Transverse colon (tissue), 4 donors: ENCODE data around the gene GABRB1. TPM values are rescaled to one million over a fixed set of nuclear protein-coding genes. Genes with fewer than 3 reads are reported as not detected.

Experiments used
- DNase-seq: peaks from one replicate; pipeline ENCODE4 v3.0.0-alpha.2; 2019
- H3K27ac ChIP-seq, 4 donors: fragments of 200-600 bp; sonication (generic); 2 replicates each; pipeline ENCODE4 v1.5.1; 2016 to 2018; ENCODE audit warnings: inconsistent platforms in 4 of 4
- H3K27me3 ChIP-seq: fragments of 200-600 bp; sonication (generic); 2 replicates; pipeline ENCODE4 v1.5.1; 2017; ENCODE audit warnings: inconsistent platforms
- H3K36me3 ChIP-seq, 4 donors: fragments of 200-600 bp; sonication (generic); 2 replicates each; pipeline ENCODE4 v1.5.1; 2017 to 2019; ENCODE audit warnings: inconsistent platforms in 4 of 4
- H3K4me1 ChIP-seq, 4 donors: fragments of 200-600 bp; sonication (generic); 2 replicates each; pipeline ENCODE4 v1.5.1; 2017 to 2020; ENCODE audit warnings: inconsistent platforms in 4 of 4
- H3K4me3 ChIP-seq, 4 donors: fragments of 200-600 bp; sonication (generic); 1 replicate in 1 of 4; 2 replicates in 3 of 4; pipeline versions ENCODE4 v1.5.1 to v1.6.1; 2017 to 2019; ENCODE audit warnings: inconsistent platforms in 4 of 4
- H3K9me3 ChIP-seq, 2 donors: fragments of 200-600 bp; sonication (generic); 2 replicates each; pipeline ENCODE4 v1.5.1; 2017 to 2019; ENCODE audit warnings: inconsistent platforms in 2 of 2
- EP300 ChIP-seq: sonication (generic); formaldehyde crosslinking; IDR thresholded peaks from one replicate; pipeline ENCODE4 v1.6.1; 2017; ENCODE audit warnings: antibody characterized with exemption, low read depth
- POLR2A ChIP-seq: fragments of 450-650 bp; IDR thresholded peaks from one replicate; pipeline ENCODE4 v1.6.1; 2016; ENCODE audit warnings: antibody characterized with exemption, mild to moderate bottlenecking, moderate library complexity
- POLR2AphosphoS5 ChIP-seq, 3 donors: sonication (generic); formaldehyde crosslinking; IDR thresholded peaks; one replicate each; pipeline ENCODE4 v1.6.1; 2016; ENCODE audit warnings: antibody characterized with exemption in 3 of 3
- WGBS, 2 donors: methylation state at CpG; one replicate each; pipeline ENCODE4 v1.1.5; 2018; ENCODE audit warnings: low coverage in 1 of 2; 5-methylcytosine and 5-hydroxymethylcytosine counted together
- in situ Hi-C, 4 donors: fragments of 200-750 bp; cut with MboI; loops; one replicate each; pipeline versions ENCODE4 v1.15.0 to v1.15.1; 2017; ENCODE audit warnings: low sequenced_read_pairs in 3 of 4, low pct_ligation_motif_present in 1 of 4, low pct_unique_long_range_greater_than_20kb in 1 of 4
- intact Hi-C: fragments of 100-400 bp; cut with DNase I; formaldehyde crosslinking; loops from one replicate; pipeline ENCODE4 v1.15.1; 2023; ENCODE audit warnings: low total_unique reads
- total RNA-seq, 4 donors: library from RNA; depleted of rRNA; stranded (reverse); fragments of >200 nt; gene quantifications; one replicate each; pipeline ENCODE4 v1.1.0, GENCODE V29; 2016
- TF ChIP-seq, protein P1 (sequence below), 5 experiments: fragments of 200-600 bp in 3 of 5; fragments of 450-650 bp in 2 of 5; sonication (generic) in 3 of 5; IDR thresholded peaks; 1 replicate in 2 of 5; 2 replicates in 3 of 5; pipeline ENCODE4 v1.5.1; 2016 to 2017; ENCODE audit warnings: antibody characterized with exemption in 5 of 5, inconsistent platforms in 3 of 5, mild to moderate bottlenecking in 2 of 5, moderate library complexity in 1 of 5

Gene GABRB1
- total RNA-seq, 4 donors from 2014 or later, result 0.14 to 19.7 (median 0.48) TPM; not detected in 1

DNA sequence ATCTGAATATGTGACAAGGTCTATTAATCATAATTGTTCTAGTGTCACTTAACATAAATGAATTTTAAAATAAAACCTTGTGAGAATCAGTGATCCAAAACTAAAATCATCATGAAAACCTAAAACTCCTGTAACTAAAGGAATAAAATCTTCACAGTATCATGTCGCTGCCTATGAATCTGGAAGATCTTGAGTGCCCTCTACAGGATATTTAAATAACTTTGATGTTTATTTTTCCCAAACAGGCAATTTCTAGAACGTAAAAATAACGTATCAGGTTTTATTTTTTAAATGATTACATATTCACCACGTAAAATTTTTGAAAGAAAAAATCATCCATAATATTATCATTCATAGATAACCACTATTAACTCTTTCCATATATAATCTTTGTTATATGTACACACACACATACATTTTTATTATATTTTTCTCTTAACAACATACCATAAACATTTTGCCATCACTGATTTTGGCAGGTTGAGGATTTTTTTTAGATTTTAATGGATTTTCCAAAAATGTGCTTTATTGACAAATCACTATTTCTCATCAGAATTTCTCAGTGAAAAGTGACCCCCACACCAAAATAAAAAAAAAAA lies 352.6 kb downstream of the GABRB1 start:
- H3K36me3 ChIP-seq, result no peaks in the 10 kb centered on the region
- WGBS, 2 donors, result 4% methylated on average over 4 of the region's 4 CpGs
- H3K9me3 ChIP-seq, result no peaks in the 10 kb centered on the region
- H3K4me1 ChIP-seq, result no peaks in the 10 kb centered on the region
- H3K27ac ChIP-seq, result no peak overlapping the region
- DNase-seq, result no peak
- in situ Hi-C loops, result loop anchor here in 1 of 4 donors (25.0 kb wide), 1 partner anchor 522 kb away; no protein-coding TSS in a partner anchor
- H3K27me3 ChIP-seq, result no peaks in the 10 kb centered on the region
- intact Hi-C loops, result no loop called here
- no peak overlapping the region for H3K4me3 ChIP-seq
- TF ChIP-seq, protein P1, sequence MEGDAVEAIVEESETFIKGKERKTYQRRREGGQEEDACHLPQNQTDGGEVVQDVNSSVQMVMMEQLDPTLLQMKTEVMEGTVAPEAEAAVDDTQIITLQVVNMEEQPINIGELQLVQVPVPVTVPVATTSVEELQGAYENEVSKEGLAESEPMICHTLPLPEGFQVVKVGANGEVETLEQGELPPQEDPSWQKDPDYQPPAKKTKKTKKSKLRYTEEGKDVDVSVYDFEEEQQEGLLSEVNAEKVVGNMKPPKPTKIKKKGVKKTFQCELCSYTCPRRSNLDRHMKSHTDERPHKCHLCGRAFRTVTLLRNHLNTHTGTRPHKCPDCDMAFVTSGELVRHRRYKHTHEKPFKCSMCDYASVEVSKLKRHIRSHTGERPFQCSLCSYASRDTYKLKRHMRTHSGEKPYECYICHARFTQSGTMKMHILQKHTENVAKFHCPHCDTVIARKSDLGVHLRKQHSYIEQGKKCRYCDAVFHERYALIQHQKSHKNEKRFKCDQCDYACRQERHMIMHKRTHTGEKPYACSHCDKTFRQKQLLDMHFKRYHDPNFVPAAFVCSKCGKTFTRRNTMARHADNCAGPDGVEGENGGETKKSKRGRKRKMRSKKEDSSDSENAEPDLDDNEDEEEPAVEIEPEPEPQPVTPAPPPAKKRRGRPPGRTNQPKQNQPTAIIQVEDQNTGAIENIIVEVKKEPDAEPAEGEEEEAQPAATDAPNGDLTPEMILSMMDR (IDR thresholded peaks at IDR 0.05), result peak; percentile 38 to 56 (median 40)
- TF ChIP-seq POLR2A, result no peak
- no peak for TF ChIP-seq POLR2AphosphoS5 (IDR thresholded peaks at IDR 0.05)

DNA sequence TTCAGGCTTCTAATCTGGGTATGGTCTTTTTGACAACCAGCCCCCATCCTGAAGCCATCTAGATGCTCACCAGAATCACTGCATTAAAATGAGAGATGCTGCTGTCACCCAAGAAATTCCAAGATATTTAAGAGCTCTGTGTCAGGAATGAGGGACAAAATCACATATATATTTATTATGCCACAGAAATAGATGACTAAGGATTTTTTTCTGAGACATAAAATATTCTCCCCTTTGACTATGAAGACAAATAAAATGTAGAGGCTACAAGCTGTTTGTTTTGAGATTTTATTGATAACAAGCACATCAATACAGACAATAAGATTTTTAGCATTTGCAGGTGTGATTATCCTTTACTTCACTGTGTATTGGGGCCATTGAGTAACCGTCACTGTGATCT lies 354.8 kb downstream of the GABRB1 start:
- H3K27me3 ChIP-seq, result no peaks in the 10 kb centered on the region
- TF ChIP-seq POLR2AphosphoS5 (IDR thresholded peaks at IDR 0.05) (no peak), EP300 (no peak)
- no peaks in the 10 kb centered on the region for H3K36me3 ChIP-seq
- H3K4me3 ChIP-seq, result no peak overlapping the region
- intact Hi-C loops (no loop called here), in situ Hi-C loops (loop anchor here in 1 of 4 donors (25.0 kb wide), 1 partner anchor 524 kb away; no protein-coding TSS in a partner anchor)
- WGBS, 2 donors, result 76 to 88% methylated on average over 1 of the region's 1 CpG
- H3K9me3 ChIP-seq, result no peaks in the 10 kb centered on the region
- no peaks in the 10 kb centered on the region for H3K4me1 ChIP-seq
- no peak overlapping the region for H3K27ac ChIP-seq
- no peak for DNase-seq

DNA sequence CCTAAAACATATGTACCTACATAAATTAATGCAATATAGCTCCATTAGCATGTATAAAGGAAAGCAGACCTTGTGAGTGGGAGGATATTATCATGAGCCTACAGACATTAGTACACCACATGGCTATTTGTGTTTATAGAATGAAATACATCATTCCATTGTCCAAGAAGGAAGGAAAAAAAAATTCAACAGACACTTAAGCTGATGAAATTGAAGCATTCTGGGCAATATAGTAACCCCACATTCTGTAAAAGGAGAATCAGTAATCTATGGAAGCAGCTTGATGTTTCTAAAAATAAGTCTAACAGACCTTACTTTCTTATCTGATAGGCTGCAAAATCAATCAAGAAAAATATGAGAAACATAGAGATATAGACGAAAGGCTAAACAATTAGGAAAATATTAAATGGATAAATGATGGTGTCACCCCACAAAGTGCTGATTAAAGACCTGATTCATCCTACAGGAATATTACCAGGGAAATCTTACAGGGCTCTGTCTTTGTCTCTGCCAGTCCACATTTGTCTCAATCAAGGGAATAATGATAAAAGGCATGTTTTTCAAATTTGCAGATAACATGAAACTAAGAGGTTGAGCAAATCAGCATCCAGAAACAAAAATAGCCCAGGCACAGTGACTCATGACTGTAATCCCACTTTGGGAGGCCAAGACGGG lies 355.3 kb downstream of the GABRB1 start:
- DNase-seq, result no peak
- intact Hi-C loops (no loop called here), in situ Hi-C loops (loop anchor here in 1 of 4 donors (25.0 kb wide), 1 partner anchor 524 kb away; no protein-coding TSS in a partner anchor)
- TF ChIP-seq, protein P1 (IDR thresholded peaks at IDR 0.05), result no peak
- TF ChIP-seq POLR2A (no peak), POLR2AphosphoS5 (IDR thresholded peaks at IDR 0.05) (no peak), EP300 (no peak)
- H3K4me3 ChIP-seq, result no peak overlapping the region
- no peaks in the 10 kb centered on the region for H3K36me3 ChIP-seq
- H3K27me3 ChIP-seq, result no peaks in the 10 kb centered on the region
- no peaks in the 10 kb centered on the region for H3K4me1 ChIP-seq
- H3K9me3 ChIP-seq, result no peaks in the 10 kb centered on the region
- 57 to 81% methylated on average over 1 to 2 of the region's 2 CpGs for WGBS, 2 donors
- H3K27ac ChIP-seq, result no peak overlapping the region

DNA sequence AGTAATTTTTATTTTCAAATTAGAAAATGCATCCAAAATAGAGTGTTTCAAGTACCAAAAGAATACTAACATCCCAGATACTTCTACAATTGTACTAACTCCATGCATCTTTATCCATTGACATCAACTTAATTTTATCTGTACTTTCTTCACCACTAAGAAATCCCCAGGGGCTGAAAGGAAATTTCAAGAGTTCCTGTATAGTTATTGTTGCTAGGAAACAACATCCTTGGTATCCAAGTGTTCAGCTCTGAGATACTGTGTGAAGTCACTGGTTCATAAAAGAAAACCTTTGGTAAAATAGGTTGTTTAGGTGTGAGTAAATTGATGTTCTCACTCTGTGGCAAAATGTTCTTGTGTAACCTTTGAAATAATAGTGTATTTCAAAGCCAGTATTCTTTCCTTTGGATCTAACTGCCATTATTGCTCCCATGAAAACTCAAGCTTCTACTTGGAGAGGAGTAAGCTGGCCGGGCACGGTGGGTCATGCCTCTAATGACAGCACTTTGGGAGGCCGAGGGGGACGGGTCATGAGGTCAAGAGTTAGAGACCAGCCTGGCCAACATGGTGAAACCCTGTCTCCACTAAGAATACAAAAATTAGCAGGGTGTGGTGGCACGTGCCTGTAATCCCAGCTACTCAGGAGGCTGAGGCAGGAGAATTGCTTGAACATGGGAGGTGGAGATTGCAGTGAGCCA lies 359.2 kb downstream of the GABRB1 start:
- WGBS, 2 donors, result 67 to 83% methylated on average over 1 to 5 of the region's 5 CpGs
- H3K27ac ChIP-seq, result no peak overlapping the region
- in situ Hi-C loops, result loop anchor here in 1 of 4 donors (25.0 kb wide), 1 partner anchor 528 kb away; no protein-coding TSS in a partner anchor
- H3K9me3 ChIP-seq, result no peaks in the 10 kb centered on the region
- H3K4me3 ChIP-seq, result no peak overlapping the region
- intact Hi-C loops, result no loop called here
- no peak for DNase-seq
- no peaks in the 10 kb centered on the region for H3K36me3 ChIP-seq
- H3K27me3 ChIP-seq, result no peaks in the 10 kb centered on the region
- TF ChIP-seq EP300, result no peak
- TF ChIP-seq, protein P1 (IDR thresholded peaks at IDR 0.05), result no peak
- no peak for TF ChIP-seq POLR2A
- TF ChIP-seq POLR2AphosphoS5 (IDR thresholded peaks at IDR 0.05), result no peak
- no peaks in the 10 kb centered on the region for H3K4me1 ChIP-seq
